GM21576 (cell line): ENCODE data around the gene SENP2.
"Not testable (repeated sequence)": the region's sequence is repeated elsewhere in the genome, so short reads cannot be mapped to it uniquely, and the experiment has no call there.

Experiments
- ATAC-seq: cut with Tn5 transposase; IDR thresholded peaks from one replicate; pipeline ENCODE4 v1.9.1; 2021; ENCODE audit warnings: mild to moderate bottlenecking, moderate library complexity; ENCODE audit not compliant: unreplicated experiment

Gene SENP2

GRCh38 chr3:185585518-185585858 is 607 bp upstream of the SENP2 start:
- no peak for ATAC-seq

GRCh38 chr3:185586686-185587039 is 568 bp downstream of the SENP2 start:
- no peak for ATAC-seq

GRCh38 chr3:185594073-185594472 is 8.0 kb downstream of the SENP2 start:
- no peak for ATAC-seq

GRCh38 chr3:185595526-185595925 is 9.4 kb downstream of the SENP2 start:
- peak; percentile 73 for ATAC-seq

GRCh38 chr3:185605566-185605965 is 19.5 kb downstream of the SENP2 start:
- ATAC-seq = no peak

GRCh38 chr3:185606196-185606595 is 20.1 kb downstream of the SENP2 start:
- no peak for ATAC-seq

- ATAC-seq = no peak
These were observed 26.9 kb downstream of the SENP2 start for GRCh38 chr3:185613016-185613415.

GRCh38 chr3:185623939-185624665 is 38.0 kb downstream of the SENP2 start:
- ATAC-seq = no peak

GRCh38 chr3:185625784-185626183 is 39.7 kb downstream of the SENP2 start:
- no peak for ATAC-seq

GRCh38 chr3:185629554-185630181 is 43.6 kb downstream of the SENP2 start:
- ATAC-seq = no peak

- ATAC-seq = no peak
These were observed 44.1 kb downstream of the SENP2 start for GRCh38 chr3:185630182-185630622.

- ATAC-seq = no peak
These were observed 45.0 kb downstream of the SENP2 start for GRCh38 chr3:185631108-185631507.

GRCh38 chr3:185631508-185632206 is 45.6 kb downstream of the SENP2 start:
- ATAC-seq = no peak

- no peak for ATAC-seq
These were observed 46.9 kb downstream of the SENP2 start for GRCh38 chr3:185632996-185633395.

- ATAC-seq = no peak
These were observed 51.3 kb downstream of the SENP2 start for GRCh38 chr3:185637388-185637787.

GRCh38 chr3:185638651-185639050 is 52.6 kb downstream of the SENP2 start:
- not testable (repeated sequence) for ATAC-seq

- no peak for ATAC-seq
These were observed 53.6 kb downstream of the SENP2 start for GRCh38 chr3:185639632-185640206.

GRCh38 chr3:185640308-185640707 is 54.2 kb downstream of the SENP2 start:
- ATAC-seq = no peak

- ATAC-seq = not testable (repeated sequence)
These were observed 59.1 kb downstream of the SENP2 start for GRCh38 chr3:185645191-185645590.

- ATAC-seq = no peak
These were observed 59.7 kb downstream of the SENP2 start for GRCh38 chr3:185645596-185646381.
